Femur (tissue), 1 donor: Measurements from ENCODE around the gene JAG1.

Experiments
- DNase-seq: peaks from one replicate; pipeline ENCODE4 v3.0.0-alpha.2; 2017

Gene JAG1

DNA sequence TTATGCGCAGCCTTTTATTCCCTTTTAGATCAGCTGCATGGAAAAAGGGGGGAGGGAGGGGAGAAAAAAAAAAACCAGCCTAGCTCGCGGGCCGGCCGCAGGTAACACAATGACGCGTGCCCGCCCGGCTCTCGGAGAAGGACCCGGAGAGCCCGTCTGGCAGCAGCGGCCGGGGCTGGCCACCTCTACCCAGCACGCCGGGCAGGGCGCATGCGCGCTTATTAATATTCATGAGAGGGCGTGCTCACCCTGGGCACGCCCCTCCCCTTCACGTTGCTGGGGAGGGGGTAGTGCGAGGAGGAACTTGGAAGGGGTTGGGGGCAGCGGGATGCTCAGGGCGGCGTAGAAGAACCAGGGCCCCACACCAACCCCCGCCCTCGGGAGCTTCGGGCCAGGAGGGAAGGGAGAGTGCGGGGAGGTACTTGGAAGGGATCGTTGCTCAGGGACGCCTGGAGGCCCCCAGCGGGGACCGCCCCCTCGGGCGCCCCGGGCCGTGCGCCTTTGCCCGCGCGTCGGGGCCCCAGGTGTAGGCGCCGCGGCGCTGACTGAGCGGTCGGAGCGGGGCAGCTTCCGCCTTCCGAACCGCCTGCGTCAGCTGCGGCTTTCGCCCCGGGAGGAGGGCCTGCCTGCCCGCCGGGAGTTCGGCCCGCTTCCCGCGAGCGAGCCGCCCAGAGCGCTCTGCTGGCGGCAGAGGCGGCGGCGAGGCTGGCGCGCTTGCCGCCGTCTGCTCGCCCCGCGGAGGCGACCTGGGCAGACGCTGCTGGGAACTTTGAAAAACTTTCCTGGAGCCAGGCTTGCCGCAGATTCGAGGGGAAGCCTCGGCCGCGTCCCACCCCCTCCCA lies at the start of gene JAG1:
TSS of gene JAG1 (minus strand) at position 158 of the 842 bp plus-strand sequence. CDS start 469 bp downstream, outside the sequence.
- peak; percentile 96 for DNase-seq

DNA sequence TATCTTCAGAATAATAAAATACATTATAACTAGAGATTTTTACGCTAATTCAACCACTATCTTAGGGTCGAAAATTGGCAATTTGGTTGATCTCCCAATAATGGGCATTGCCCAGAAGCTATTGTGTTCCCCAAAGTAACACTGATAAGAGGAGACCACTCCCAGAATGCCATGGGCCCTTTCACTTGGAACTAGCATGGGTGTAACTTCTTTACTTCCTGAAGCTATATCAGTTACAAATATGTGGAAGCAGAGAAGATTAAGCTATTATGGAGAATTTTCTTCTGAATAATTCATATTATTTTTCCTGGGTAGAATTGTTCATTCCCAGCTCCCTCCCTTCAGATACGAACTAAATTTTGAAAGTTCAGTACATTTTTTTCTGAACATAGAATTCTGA lies 48.2 kb upstream of the JAG1 start:
- DNase-seq: no peak

DNA sequence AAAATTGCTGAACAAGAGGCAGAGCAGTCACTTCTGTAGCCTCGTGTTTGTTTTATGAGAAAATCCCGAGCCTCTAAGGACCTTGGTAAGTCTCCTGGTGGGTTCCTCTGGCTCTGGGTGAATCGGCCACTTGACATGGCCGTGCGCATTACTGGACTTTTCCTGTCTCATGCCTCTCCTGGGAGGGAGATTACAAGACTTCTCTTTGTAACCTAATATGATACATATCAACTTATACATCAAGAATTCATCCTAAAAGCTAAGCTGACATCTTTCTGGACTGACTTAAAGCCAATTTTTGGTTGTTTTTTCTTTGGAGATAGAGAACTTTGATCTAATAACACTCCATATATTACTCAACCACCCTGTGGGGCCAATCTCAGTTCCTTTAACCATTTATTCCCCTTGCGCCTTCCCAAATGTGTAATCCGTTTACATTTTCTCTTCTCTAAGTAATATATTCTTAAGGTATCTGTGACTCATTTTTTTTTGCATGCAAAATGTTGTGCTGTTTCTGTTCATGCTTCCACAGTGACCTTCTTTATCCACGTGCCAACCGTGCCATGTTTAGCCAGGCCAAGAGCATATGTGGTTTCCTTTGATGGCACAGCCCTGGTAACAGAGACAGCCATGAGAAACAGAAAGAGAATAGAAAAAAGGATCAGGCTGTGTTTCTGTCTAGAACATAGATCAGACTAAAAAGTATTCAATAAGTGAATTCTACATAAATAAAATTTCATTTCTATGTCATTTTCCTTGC lies 47.5 kb upstream of the JAG1 start:
- DNase-seq: no peak

DNA sequence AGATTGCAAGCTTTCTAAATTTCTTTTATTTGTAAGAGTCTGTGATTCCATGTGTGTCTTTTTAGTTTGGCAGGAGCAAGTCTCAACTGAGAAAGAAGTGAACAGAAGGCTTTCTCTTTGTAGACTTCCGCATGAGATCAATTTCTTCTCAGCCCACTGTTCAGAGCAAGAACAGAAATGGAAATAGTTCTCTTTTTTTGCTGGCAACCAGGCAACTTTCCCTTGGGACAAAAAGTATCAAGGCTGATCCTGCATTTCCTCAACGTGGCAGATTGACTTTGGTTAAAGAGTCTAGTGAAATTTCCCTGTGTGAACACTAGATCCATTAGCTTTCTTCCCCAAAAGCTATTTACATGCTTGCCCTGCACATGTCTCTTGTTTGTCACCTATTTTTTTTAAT lies 46.8 kb upstream of the JAG1 start:
- DNase-seq: no peak

DNA sequence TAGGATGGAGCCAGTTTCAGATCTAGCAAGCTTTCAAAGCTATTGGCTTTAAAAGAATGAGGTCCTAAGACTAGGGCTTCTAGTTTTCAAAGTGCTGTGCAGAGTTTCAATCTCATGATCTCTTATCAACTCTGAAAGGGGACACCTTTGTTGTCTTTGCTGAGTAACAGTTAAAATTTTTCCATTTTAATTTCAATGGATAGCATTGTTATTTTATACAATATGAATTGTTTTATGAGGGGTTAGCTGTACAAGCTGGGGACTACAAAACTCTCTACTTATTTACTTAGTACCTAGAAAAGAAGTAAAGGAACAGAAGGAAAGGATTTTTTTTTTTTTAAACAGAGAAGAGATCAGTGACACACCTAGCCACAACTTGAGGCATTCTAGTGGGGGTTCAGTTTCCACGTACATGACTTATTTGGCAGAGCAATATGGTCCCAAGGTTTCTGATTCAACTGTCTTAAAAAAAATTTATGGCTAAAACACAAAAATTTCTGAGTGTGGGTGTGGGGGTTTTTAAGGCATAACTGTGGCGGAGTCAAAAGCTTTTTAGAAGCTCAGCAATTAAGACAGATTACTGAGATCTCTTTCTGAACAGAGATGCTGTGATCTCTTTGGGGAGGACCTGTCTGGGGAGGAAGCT lies 46.1 kb upstream of the JAG1 start:
- no peak for DNase-seq

DNA sequence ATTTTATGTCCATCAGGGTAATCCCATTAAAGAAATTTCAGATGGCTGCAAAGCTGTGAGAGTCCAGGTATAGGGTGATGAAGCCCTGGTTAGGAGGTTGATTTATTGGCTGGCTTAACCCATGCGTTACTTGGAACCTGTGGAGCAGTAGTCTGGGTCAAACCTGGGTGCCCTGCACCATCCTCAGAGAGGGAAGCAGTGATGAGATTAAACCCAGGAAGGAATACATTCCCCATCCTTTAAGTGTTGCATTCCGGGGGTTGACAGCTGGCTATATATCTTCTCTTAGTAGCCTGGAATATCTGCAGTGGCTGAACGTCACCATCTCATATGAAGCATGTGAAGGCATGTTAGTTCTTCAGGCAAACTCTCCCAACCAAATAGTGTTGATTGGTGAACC lies 44.9 kb upstream of the JAG1 start:
- no peak for DNase-seq

DNA sequence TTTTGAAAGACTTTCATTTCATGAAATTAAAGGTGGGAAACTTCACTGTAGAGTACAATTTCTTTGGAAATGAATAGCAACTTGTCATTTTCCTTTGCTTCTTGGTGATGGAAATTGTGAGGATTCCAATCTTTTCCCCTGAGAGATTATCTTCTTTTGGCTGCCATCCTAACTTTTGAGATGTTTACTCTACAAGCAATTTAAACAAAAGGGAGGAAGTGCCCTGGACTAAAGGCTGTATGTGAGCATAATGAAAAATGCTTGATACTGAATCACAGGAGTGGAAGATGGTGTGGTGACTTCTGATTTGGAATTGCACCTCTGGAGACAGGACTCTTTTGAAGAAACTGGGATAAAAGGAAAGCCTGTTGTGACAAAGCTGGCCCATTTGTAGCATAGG lies 43.1 kb upstream of the JAG1 start:
- no peak for DNase-seq

DNA sequence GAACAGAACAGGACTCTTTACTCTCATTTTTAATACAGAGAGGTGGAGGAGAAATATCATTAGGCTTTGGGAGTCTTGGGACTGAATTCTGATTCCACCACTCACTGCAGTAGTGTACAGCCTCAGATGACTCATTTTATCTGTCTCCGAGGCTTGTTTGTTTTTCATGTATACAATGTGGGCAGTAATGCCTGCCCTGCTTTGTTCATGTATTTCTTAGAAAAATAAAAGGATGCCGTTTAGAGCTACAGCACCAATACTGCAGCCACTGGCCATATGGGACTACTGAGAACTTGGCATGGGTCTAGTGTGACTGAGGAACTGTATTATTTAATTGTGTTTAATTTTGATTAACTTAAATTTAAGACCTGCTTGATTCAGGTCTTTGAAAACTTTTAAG lies 41.2 kb upstream of the JAG1 start:
- no peak for DNase-seq

DNA sequence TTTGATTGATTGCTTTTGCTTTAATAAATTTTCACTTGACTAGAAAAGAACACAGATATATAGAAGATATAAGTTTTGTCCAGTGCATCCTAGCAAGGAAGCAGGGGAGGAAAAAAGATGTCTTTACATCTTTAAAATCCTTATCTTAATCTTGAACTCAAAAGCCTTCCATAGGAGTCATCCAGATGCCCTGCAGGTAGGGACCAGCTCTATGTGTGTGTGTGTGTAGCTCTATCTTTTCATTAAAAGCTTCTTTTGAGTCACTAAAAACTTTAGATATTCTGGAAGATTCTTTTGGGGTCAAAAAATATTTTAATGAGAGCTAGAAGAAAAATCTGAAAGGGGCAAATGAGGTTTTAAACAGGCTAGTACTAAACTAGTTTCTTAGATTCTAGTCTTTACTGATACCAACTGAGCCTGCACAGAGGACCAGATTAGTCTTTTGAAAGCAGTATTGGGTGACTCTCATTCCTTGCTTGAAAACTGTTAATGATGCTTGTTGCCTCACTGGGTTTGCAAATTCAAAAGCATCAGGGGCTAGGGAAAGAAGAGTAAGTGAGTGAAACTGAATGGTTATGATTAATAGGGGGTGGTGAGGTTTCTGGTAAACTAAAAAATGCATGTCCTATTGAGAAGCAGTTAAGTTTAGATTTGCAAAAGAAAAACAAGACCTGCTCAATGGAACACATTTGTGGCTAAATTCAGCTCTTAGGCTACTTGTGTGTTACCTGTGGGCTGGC lies 40.6 kb upstream of the JAG1 start:
- no peak for DNase-seq

DNA sequence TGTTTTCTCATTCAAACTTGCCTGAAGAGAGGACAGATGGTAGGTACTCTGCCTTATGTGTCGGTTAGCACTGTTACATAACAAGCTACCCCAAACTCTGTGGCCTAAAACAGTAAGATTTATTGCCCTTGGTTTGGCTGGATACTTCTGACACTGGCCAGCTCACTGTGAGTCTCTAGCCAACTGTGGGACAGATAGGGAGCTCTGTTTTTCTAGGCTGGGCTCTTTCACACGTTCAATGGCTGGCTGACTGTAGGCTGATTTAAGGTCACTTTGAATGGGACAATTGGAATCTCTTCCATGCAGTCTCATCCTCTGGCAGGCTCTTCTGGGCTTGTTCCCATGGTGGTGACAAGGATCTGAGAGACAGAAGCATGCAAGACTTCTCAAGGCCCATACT lies 39.4 kb upstream of the JAG1 start:
- no peak for DNase-seq

DNA sequence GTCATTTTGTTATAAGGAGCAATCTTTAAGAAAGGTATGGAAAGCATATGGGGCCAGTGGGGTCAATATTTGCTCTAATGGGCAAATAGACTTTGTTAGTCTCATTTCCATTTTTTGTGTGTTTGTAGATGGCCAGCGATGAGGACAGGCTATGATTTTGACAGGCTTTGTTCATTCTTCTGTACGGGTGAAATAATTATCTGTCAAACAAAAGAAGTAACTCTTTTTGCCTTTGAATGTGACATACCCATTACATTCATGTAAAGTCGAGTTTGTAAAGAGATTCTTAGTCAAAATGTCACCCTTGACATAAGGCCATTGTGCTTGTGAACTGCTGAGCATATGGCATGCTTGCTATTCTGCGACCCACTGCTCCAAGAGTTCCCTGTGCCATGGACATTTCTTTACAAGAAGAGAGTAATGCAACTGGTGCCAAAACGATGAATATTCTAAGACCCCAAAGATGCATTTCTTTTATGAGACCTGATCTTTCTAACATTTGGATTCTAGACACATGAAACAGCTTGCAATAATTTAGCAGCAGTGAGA lies 38.2 kb upstream of the JAG1 start:
- no peak for DNase-seq

DNA sequence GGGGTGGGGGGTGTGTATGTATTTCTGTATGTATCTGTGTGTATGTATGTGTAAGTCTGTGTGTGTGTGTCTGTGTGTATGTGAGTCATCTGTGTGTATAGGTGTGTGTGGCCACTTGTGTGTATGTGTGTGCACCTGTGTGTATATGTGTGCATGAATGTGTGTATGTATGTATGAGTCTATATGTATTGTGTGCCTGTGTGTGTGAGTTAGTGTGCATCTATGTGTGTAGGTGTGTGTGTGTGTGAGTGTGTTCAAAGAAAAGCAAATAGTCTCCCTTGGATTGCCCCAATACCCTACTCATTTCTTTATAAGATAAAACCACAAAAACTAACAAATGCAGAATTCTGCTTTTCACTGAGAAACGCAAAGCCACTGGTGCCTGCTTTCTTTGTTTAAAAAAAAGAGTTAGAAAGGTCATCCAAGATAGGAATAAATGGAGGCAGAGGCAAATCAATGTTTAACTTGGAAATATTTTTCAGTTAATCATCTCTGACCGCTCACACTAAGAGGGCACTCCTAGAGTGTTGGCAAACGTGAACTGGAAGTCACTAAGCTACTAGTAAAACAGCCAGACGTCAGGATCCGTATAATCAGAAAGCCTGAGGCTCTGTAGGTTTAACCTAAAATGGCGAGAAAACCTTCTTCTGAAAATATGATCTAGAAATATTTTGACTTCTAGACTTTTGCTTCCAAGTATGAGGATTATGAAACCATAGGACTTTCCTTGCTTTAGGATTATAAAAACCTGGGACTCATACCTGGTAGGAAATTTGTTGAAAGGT lies 37.4 kb upstream of the JAG1 start:
- no peak for DNase-seq

DNA sequence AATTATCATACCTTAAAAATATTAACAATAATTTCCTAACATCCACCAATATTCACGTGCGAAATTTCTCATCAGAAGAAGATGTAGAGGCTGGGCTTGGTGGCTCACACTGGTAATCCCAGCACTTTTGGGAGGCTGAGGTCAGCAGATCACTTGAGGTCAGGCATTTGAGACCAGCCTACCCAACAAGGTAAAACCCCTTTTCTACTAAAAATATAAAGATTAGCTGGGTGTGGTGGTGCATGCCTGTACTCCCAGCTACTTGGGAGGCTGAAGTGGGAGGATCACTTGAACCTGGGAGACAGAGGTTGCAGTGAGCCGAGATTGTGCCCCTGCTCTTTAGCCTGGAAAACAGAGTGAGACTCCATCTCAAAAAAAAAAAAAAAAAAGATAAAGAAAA lies 36.1 kb upstream of the JAG1 start:
- no peak for DNase-seq

DNA sequence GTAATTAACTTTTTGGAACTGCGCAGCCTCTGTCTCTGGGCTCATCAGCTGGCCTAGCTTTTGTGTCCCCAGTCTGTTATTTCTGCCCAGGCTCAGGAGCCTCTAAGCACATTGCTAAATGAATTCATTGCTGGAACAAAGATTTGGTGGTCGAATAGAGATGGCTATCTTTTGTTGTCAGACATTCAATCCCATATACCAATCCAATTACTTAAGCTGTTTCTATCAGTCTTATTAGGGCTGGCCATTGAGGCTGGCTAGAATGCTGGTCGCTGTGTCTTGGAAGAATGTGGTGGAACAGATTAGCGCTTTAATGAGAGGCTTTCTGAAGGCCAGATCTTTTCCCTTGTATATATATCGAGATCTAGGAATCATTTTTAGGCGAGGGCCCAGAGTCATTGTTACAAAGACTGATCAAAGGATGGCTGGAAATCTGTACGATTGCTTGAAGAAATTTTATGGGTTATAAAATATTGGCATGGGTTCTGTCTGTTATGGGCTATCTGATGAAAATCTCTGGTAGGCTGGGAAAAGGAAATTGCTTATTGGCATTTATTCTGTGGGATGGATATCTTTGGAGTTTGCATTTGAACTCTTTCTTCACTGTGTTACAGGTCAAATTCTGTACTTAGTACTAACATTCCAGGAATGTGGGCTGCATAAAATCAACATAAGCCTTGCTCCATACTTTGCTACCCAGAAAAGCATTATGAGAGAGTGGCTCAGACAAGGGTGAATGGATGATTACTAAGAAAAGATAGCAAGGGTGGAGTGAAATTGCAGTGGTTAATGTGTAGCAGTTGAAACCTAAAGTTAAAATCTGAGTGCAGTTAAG lies 34.8 kb upstream of the JAG1 start:
- DNase-seq: no peak

DNA sequence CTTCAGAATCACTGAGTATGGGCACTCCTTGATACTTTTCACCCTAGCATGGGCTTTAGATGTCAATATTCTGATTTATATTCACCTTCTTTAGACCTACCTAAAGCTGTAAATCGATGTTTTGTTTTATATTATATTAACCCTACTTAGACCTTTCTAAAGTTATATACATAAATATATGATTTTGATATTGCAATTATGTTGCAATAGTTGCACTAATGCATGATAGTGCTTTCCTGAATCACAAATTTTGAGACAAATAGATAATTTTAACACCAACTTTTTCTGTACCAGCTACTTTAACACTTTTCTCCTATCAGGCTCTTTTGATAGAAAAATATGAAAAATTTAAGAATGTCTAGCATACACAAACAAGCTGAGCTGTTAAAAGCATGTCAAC lies 34.0 kb upstream of the JAG1 start:
- no peak for DNase-seq

DNA sequence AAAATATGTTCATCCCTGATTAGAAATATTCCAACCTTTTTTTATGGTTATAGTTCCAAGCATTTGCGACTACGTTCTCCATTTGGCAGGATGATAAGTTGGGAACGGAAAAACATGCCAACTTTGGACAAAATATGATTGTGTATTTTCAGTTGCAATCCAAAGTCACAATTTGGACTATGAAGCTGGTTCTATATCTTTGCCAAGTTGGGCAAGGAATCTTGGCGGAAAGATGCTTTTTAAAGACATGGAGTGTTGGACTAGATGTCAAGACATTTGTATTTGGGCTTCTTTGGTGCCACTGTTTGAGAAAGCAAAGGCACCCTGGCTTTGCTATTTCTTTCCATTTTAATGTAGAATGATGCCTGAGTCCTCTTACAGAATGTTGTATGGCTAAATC lies 33.3 kb upstream of the JAG1 start:
- DNase-seq: no peak

DNA sequence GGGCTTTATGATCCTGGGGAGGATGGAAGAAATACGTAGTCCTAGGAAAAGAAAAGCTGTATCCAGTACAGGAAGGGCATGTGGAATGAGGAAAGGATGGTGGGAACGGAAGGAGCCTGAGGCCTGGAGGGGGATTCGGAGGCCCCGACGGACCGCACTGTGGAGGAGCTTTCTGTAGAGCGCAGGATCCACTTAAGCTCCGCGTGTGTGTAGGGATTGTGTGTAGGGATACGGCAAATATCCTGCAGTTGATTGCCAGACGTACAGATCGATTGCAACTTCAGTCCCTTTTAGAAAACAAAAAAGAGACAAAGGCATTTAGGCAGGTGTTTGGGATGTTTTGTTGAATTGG lies 32.6 kb upstream of the JAG1 start:
- DNase-seq: no peak

DNA sequence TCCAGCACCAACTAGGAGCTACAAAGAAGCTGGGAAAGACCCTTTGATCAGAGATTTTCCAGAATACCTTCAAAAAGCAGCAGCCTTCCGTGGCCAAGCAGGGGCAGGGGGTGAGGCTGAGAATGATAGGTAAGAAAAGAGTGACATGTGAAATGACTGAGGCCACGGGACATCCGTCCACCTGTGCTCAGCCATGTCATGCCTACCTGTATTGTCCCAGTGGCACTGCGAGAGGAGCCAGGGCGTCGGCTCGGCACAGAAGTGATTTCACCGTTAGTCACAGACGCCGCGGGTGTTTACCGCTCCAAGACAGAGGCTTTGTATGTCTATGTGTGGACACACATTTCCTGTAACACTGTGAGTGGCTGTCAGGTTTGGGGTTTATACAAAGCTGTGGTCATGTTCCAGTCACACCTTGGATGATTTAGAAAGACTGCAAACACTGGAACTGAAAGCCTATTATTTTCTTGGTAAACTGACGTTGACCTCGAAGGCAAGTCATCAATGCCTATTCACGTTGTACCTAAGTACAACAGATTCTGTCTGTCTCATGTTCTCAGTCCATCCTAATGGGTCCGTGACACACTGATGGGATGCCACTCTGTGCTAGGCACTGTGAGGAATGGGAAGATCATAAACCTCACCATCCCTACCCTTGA lies 32.1 kb upstream of the JAG1 start:
- no peak for DNase-seq

DNA sequence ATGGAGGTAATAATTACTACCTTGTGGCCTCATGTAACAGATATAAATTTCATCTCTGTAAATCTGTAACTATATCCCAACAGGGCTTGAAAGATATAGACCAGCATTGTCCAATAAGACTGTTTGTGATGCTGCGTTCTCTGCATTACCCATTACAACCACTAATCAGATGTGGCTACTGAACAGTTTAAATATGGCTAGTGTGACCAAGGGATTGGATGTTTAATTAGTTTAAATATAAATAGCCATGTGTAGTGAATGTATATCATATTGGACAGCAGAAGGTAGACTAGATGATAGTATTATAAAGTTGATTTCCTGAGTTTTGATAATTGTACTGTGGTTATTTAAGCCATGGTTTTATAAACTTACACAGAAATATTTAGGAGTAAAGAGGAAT lies 27.8 kb upstream of the JAG1 start:
- no peak for DNase-seq

DNA sequence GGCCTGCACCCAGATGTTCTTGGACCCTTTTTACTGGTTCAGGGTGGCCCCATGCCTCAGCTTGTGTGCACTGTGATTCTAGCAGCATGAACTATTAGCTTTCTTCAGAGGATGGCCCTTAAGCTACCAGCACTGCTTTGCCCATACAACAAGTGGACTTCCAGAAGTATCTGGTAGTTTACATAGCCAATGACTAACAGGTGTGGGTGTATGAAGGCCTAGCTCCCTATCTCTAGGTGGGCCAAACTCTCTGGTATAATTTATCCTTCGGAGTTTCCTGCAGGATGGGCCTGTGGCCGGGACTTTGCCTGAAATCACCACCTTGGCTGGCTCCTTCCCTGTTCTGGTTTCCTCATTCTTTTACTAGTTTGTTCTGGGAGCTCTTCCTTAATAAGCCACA lies 26.1 kb upstream of the JAG1 start:
- no peak for DNase-seq

DNA sequence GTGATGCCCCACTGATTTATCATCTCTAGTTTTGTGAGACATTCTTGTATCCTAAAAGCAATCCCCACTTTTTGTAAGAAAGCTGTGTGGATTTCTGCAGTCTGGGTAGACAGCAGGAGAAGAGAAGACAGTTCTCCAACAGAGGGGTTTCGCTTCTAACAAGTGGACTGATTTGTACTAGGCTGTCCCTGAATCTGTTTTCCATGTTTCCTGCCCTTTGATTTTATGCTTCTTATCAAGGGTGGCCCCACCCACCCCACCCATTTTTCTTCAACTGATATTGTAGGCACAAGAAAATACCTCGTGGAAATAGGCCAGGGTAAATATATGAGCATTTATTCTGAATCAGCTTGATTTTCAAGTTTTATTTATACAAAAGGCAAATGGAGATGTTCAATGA lies 25.7 kb upstream of the JAG1 start:
- DNase-seq: no peak
